OCI-LY7 (cell line): ENCODE data around the gene YTHDF1. TPM values are rescaled to one million over a fixed set of nuclear protein-coding genes. Genes with fewer than 3 reads are reported as not detected.

ENCODE experiments used
- BruUV-seq: library from RNA; stranded (reverse); fragments of 400-500 nt; replicated peaks from 2 replicates; lab custom pipeline; 2021; lab: Mats Ljungman, UMichigan
- CTCF ChIA-PET: fragments of 300-600 bp; sonication (Branson Sonifier 250); formaldehyde crosslinking; loops from one replicate; lab custom pipeline; 2022; ENCODE audit warnings: antibody characterized with exemption; ENCODE audit not compliant: unreplicated experiment; lab: Charles Lee
- POLR2A ChIA-PET: fragments of 300-600 bp; sonication (Branson Sonifier 250); formaldehyde crosslinking; loops from one replicate; lab custom pipeline; 2022; ENCODE audit warnings: antibody characterized with exemption; lab: Charles Lee
- DNase-seq: peaks from one replicate; pipeline ENCODE4 v3.0.0-alpha.2; 2015; ENCODE audit warnings: low spot score
- H2AFZ ChIP-seq: fragments of 200-600 bp; sonication (generic), shearing (Covaris generic); 2 replicates; pipeline ENCODE4 v1.6.1; 2014; ENCODE audit warnings: mild to moderate bottlenecking, antibody characterized with exemption, low read length, moderate library complexity
- H3K27ac ChIP-seq: fragments of 200-600 bp; sonication (generic); 2 replicates; pipeline ENCODE4 v1.5.1; 2014; ENCODE audit warnings: mixed run types, low read depth, mild to moderate bottlenecking, moderate library complexity, low read length, inconsistent platforms; ENCODE audit not compliant: poor library complexity, severe bottlenecking
- H3K36me3 ChIP-seq: fragments of 200-600 bp; sonication (generic); 2 replicates; pipeline ENCODE4 v1.6.1; 2014; ENCODE audit warnings: mild to moderate bottlenecking, antibody characterized with exemption, low read length, moderate library complexity, mixed read lengths; ENCODE audit not compliant: insufficient read depth
- H3K4me1 ChIP-seq: fragments of 200-600 bp; sonication (generic); 2 replicates; pipeline ENCODE4 v1.5.1; 2014; ENCODE audit warnings: mild to moderate bottlenecking, low read length; ENCODE audit not compliant: insufficient read depth, poor library complexity, severe bottlenecking
- H3K4me2 ChIP-seq: fragments of 200-600 bp; sonication (generic); 2 replicates; pipeline ENCODE4 v1.6.1; 2014; ENCODE audit warnings: mild to moderate bottlenecking, low read length
- H3K4me3 ChIP-seq: fragments of 200-600 bp; sonication (generic); 2 replicates; pipeline ENCODE4 v1.5.1; 2014; ENCODE audit warnings: mild to moderate bottlenecking, low read depth, low read length; ENCODE audit not compliant: poor library complexity, severe bottlenecking
- H3K79me2 ChIP-seq: fragments of 200-600 bp; sonication (generic); 2 replicates; pipeline ENCODE4 v1.6.1; 2016; ENCODE audit warnings: low read depth, mild to moderate bottlenecking, low read length, moderate library complexity, mixed read lengths; ENCODE audit not compliant: insufficient read depth
- H3K9me2 ChIP-seq: fragments of 200-600 bp; sonication (generic); 2 replicates; pipeline ENCODE4 v1.6.1; 2016; ENCODE audit warnings: mild to moderate bottlenecking, low read length, mixed read lengths; ENCODE audit not compliant: insufficient read depth
- H3K9me3 ChIP-seq: fragments of 200-600 bp; sonication (generic); 2 replicates; pipeline ENCODE4 v1.6.1; 2014; ENCODE audit warnings: mild to moderate bottlenecking, mixed run types, low read length, mixed read lengths
- H4K20me1 ChIP-seq: fragments of 200-600 bp; sonication (generic); 2 replicates; pipeline ENCODE4 v1.6.1; 2014; ENCODE audit warnings: mild to moderate bottlenecking, antibody characterized with exemption, low read length, moderate library complexity, mixed read lengths; ENCODE audit not compliant: insufficient read depth
- EZH2phosphoT487 ChIP-seq: fragments of 200-600 bp; sonication (generic); IDR thresholded peaks from 2 replicates; pipeline ENCODE4 v1.6.1; 2018; ENCODE audit warnings: low read depth, borderline replicate concordance, mild to moderate bottlenecking, mixed run types, antibody characterized with exemption, low read length, moderate library complexity, mixed read lengths
- intact Hi-C: fragments of 100-400 bp; cut with micrococcal nuclease; formaldehyde crosslinking; loops from one replicate; pipeline ENCODE4 v1.10.0; 2022; ENCODE audit not compliant: unreplicated experiment
- total RNA-seq, 2 experiments: library from RNA; depleted of rRNA in 1 of 2; stranded (reverse); fragments of >200 nt in 1 of 2; shearing (Covaris generic) in 1 of 2; gene quantifications; 2 replicates each; pipeline ENCODE4 v1.2.3, GENCODE V29; 2014 to 2022
- TF ChIP-seq, protein P1 (sequence below): fragments of 200-600 bp; sonication (generic); conservative IDR thresholded peaks from 2 replicates; pipeline ENCODE4 v1.5.1; 2014; ENCODE audit warnings: mild to moderate bottlenecking, antibody characterized with exemption, low read length, moderate library complexity, mixed read lengths

The YTHDF1 gene
- total RNA-seq, 2 experiments from 2014 or later = 31.3 to 42.7 TPM

DNA sequence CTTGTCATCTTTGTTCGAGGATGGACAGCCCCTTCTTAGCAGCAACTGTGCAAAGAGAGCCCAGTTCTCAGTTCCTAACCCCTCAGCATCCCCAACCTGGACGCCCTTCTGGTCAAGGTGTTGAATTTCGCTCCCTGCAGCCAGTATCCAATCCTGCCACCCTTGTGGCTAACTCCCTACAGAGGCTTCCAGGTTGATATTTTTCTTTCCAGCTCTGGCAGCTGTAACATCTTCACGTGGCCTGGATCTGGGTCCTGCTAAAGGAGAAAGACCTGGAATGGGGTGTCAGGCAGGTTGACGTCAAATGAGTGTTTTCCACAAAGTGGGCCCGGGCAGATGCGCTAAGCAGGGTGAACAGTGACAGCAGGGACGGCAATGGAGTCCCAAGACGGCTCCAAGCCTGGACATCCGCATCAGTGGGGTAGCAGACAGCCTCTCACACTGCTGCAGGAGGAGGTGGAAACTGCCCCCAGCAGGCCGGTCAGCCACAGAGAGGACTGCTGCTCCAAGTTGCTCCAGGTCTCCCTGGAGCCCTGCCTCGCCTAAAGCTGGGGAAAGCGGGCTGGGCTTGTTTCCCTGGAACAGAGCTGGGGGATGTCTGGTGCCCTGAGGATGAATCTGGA, 1.0 kb upstream of the YTHDF1 start:
- peak overlapping the region; percentile 77; the same call in 1 of the 2 replicates for H2AFZ ChIP-seq
- no peaks in the 10 kb centered on the region for H3K9me2 ChIP-seq
- ChIA-PET CTCF (interaction anchor here (0.5 to 1.0 kb wide), 2 partner anchors 18 to 1202 kb away, joined by 3 to 8 read pairs; no protein-coding TSS in a partner anchor), POLR2A (no interaction called here)
- no TSS peak for BruUV-seq
- H4K20me1 ChIP-seq = peaks cover 19% of the 10 kb centered on the region
- no peaks in the 10 kb centered on the region for H3K9me3 ChIP-seq
- peaks cover 38% of the 10 kb centered on the region for H3K79me2 ChIP-seq
- peak overlapping the region; percentile 100 for H3K4me3 ChIP-seq
- H3K4me1 ChIP-seq = peaks cover 23% of the 10 kb centered on the region
- peak overlapping the region; percentile 92 for H3K4me2 ChIP-seq
- TF ChIP-seq EZH2phosphoT487 = no peak
- TF ChIP-seq, protein P1, sequence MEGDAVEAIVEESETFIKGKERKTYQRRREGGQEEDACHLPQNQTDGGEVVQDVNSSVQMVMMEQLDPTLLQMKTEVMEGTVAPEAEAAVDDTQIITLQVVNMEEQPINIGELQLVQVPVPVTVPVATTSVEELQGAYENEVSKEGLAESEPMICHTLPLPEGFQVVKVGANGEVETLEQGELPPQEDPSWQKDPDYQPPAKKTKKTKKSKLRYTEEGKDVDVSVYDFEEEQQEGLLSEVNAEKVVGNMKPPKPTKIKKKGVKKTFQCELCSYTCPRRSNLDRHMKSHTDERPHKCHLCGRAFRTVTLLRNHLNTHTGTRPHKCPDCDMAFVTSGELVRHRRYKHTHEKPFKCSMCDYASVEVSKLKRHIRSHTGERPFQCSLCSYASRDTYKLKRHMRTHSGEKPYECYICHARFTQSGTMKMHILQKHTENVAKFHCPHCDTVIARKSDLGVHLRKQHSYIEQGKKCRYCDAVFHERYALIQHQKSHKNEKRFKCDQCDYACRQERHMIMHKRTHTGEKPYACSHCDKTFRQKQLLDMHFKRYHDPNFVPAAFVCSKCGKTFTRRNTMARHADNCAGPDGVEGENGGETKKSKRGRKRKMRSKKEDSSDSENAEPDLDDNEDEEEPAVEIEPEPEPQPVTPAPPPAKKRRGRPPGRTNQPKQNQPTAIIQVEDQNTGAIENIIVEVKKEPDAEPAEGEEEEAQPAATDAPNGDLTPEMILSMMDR = no peak
- peak overlapping the region; percentile 49 for H3K27ac ChIP-seq
- H3K36me3 ChIP-seq = peaks cover 37% of the 10 kb centered on the region
- no peak for DNase-seq
- intact Hi-C loops = loop anchor here (5.0 kb wide), 1 partner anchor 55 kb away; the partner anchor contains the start of gene ARFGAP1

DNA sequence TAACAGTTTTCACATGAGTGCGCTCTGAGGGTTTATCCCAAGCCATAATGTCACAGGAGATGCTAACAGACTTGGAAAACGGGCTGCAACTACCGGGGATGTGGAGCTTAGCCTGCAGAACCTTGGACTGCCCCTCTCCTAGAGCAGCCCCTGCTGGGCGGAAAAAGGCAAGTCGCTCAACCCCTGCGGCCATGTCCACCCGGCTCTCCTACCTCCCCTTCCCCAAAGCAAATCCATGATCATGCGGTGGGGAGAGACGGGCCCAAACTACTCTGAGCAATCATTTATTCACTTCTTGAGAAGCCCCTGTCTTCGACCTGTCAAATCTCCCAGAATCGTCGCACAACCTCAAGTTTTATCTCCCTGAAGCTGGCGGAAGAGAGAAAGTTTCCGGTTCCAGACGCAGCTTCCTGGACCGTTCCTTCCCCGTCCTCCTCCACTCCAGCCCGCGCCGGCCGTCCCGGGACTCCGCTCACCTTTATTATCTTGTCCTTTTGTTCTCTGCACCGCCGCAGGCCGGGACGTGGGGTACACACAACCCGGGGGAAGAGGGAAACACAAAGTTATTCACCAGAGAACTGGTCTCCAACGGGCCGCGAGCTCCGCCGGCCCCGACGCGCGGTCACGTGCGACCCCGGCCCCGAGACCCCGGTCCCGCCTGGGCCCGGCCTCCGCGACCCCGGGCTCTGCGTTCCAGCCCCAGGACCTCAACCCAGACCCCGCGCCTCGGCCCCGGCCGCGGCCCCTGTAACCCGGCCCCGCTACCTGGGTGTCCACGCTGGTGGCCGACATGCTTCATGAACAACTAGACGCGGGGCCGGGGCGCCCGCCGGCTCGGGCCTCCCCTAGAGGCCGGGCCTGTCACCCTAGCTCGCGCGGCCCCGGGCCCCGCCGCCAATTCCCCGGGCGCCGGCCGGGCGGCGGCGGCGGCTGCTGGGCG, 560 bp downstream of the YTHDF1 start:
- H3K9me2 ChIP-seq = no peaks in the 10 kb centered on the region
- H3K4me2 ChIP-seq = peak overlapping the region; percentile 73
- H3K36me3 ChIP-seq = peaks cover 53% of the 10 kb centered on the region
- no TSS peak for BruUV-seq
- peak overlapping the region; percentile 100 for H3K4me3 ChIP-seq
- DNase-seq = peak; percentile 37
- 0 out of 2 replicates have a peak overlapping the region, but pooled peaks have one; percentile 20 for H2AFZ ChIP-seq
- POLR2A ChIA-PET = interaction anchor here (0.9 to 1.7 kb wide), 2 partner anchors 8 to 15 kb away, joined by 3 to 5 read pairs; no protein-coding TSS in a partner anchor
- TF ChIP-seq EZH2phosphoT487 = no peak
- TF ChIP-seq, protein P1 = peak; percentile 55
- H3K27ac ChIP-seq = peak overlapping the region; percentile 62
- no peaks in the 10 kb centered on the region for H3K9me3 ChIP-seq
- peaks cover 23% of the 10 kb centered on the region for H3K4me1 ChIP-seq
- peaks cover 52% of the 10 kb centered on the region for H3K79me2 ChIP-seq
- H4K20me1 ChIP-seq = peaks cover 19% of the 10 kb centered on the region
- intact Hi-C loops = loop anchor here (5.0 kb wide), 1 partner anchor 57 kb away; the partner anchor contains the start of gene ARFGAP1
- CTCF ChIA-PET = no interaction called here
